HepG2 (cell line): Measurements from ENCODE around the gene PCIF1. TPM values are rescaled to one million over a fixed set of nuclear protein-coding genes. Genes with fewer than 3 reads are reported as not detected.

Experiments used
- ARNTL ChIP-seq: sonication (generic); formaldehyde crosslinking; IDR thresholded peaks from 2 replicates; pipeline ENCODE4 v1.4.0; 2020; ENCODE audit warnings: mild to moderate bottlenecking, missing genetic modification reagents
- EHMT2 ChIP-seq: fragments of 200-600 bp; sonication (generic); IDR thresholded peaks from 2 replicates; pipeline ENCODE4 v1.7.0; 2017; ENCODE audit warnings: antibody characterized with exemption, low read depth, low read length, borderline replicate concordance
- KLF15 ChIP-seq: sonication (generic); formaldehyde crosslinking; IDR thresholded peaks from 2 replicates; pipeline ENCODE4 v1.8.1; 2023; ENCODE audit warnings: borderline replicate concordance, mild to moderate bottlenecking, inconsistent platforms, missing genetic modification reagents, mixed read lengths
- KMT2B ChIP-seq: IDR thresholded peaks from 2 replicates; pipeline ENCODE4 v1.6.1; 2016; ENCODE audit warnings: missing genetic modification reagents, missing compliant biosample characterization
- LCORL ChIP-seq, 2 experiments: fragments of 450-650 bp in 1 of 2; sonication (generic) in 1 of 2; formaldehyde crosslinking in 1 of 2; IDR thresholded peaks; 2 replicates each; pipeline versions ENCODE4 v1.5.0 to v1.6.1; 2017 to 2020; ENCODE audit warnings: antibody characterized with exemption in 1 of 2, missing genetic modification reagents in 1 of 2
- PHF8 ChIP-seq: sonication (generic); formaldehyde crosslinking; IDR thresholded peaks from 2 replicates; pipeline ENCODE4 v1.5.0; 2020; ENCODE audit warnings: missing genetic modification reagents
- PITX1 ChIP-seq: sonication (generic); formaldehyde crosslinking; IDR thresholded peaks from 2 replicates; pipeline ENCODE4 v1.5.1; 2020; ENCODE audit warnings: mild to moderate bottlenecking, missing genetic modification reagents
- TRIM24 ChIP-seq: sonication (generic); formaldehyde crosslinking; IDR thresholded peaks from 2 replicates; pipeline ENCODE4 v1.8.0; 2022; ENCODE audit warnings: mild to moderate bottlenecking, missing genetic modification reagents
- XBP1 ChIP-seq: sonication (generic); formaldehyde crosslinking; IDR thresholded peaks from 2 replicates; pipeline ENCODE4 v1.5.0; 2020; ENCODE audit warnings: missing genetic modification reagents
- ZNF10 ChIP-seq: sonication (generic); formaldehyde crosslinking; IDR thresholded peaks from 2 replicates; pipeline ENCODE4 v1.4.0; 2020; ENCODE audit warnings: mild to moderate bottlenecking, low read depth, missing genetic modification reagents, borderline replicate concordance
- ZNF232 ChIP-seq: sonication (generic); formaldehyde crosslinking; IDR thresholded peaks from 2 replicates; pipeline ENCODE4 v1.4.0; 2020; ENCODE audit warnings: missing genetic modification reagents, borderline replicate concordance
- ZNF263 ChIP-seq: sonication (generic); formaldehyde crosslinking; IDR thresholded peaks from 2 replicates; pipeline ENCODE4 v1.4.0; 2020; ENCODE audit warnings: missing genetic modification reagents
- ZNF329 ChIP-seq: sonication (generic); formaldehyde crosslinking; IDR thresholded peaks from 2 replicates; pipeline ENCODE4 v1.9.0; 2021; ENCODE audit warnings: low read depth, mild to moderate bottlenecking, missing genetic modification reagents
- ZNF432 ChIP-seq: sonication (generic); formaldehyde crosslinking; IDR thresholded peaks from 2 replicates; pipeline ENCODE4 v1.5.0; 2020; ENCODE audit warnings: missing genetic modification reagents, mild to moderate bottlenecking, borderline replicate concordance
- ZNF569 ChIP-seq: sonication (generic); formaldehyde crosslinking; IDR thresholded peaks from 2 replicates; pipeline ENCODE4 v1.5.0; 2020; ENCODE audit warnings: mild to moderate bottlenecking, missing genetic modification reagents, moderate library complexity, borderline replicate concordance
- ZNF652 ChIP-seq: IDR thresholded peaks from 2 replicates; pipeline ENCODE4 v1.6.1; 2016; ENCODE audit warnings: low read depth, borderline replicate concordance
- ZNF766 ChIP-seq: sonication (generic); formaldehyde crosslinking; IDR thresholded peaks from 2 replicates; pipeline ENCODE4 v1.5.0; 2020; ENCODE audit warnings: missing genetic modification reagents, borderline replicate concordance
- ZNF883 ChIP-seq: sonication (generic); formaldehyde crosslinking; IDR thresholded peaks from 2 replicates; pipeline ENCODE4 v1.5.1; 2020; ENCODE audit warnings: mild to moderate bottlenecking, missing genetic modification reagents; ENCODE audit errors: not compliant biosample characterization
- polyA plus RNA-seq, 8 experiments: library from polyadenylated mRNA; depleted of rRNA in 3 of 8; stranded (reverse) in 7 of 8; unstranded in 1 of 8; fragments of >200 nt; fragmentation: Illumina TruSeq in 4 of 8; extraction: Trizol in 4 of 8; gene quantifications; 2 replicates each; pipeline versions ENCODE4 v1.2.1 to v1.2.3, GENCODE V29; 2011 to 2016; ENCODE audit warnings: low read depth in 4 of 8, missing spikeins in 1 of 8, mixed read lengths in 1 of 8; ENCODE audit not compliant: insufficient read depth in 1 of 8
- total RNA-seq, 5 experiments: library from RNA; depleted of rRNA; stranded (reverse); fragments of >200 nt; fragmentation: Illumina TruSeq; extraction: Trizol; gene quantifications; 2 replicates each; pipeline ENCODE4 v1.2.3, GENCODE V29; 2016; ENCODE audit warnings: low read depth in 1 of 5
- TF ChIP-seq, protein P1 (sequence below): sonication (generic); formaldehyde crosslinking; IDR thresholded peaks from 2 replicates; pipeline ENCODE4 v1.4.0; 2020; ENCODE audit warnings: missing genetic modification reagents
- TF ChIP-seq, protein P2 (sequence below): sonication (generic); formaldehyde crosslinking; IDR thresholded peaks from 2 replicates; pipeline ENCODE4 v1.8.0; 2022; ENCODE audit warnings: missing genetic modification reagents, mild to moderate bottlenecking, inconsistent platforms, borderline replicate concordance
- TF ChIP-seq, protein P3 (sequence below): sonication (generic); formaldehyde crosslinking; IDR thresholded peaks from 2 replicates; pipeline ENCODE4 v1.8.0; 2023; ENCODE audit warnings: mild to moderate bottlenecking, missing genetic modification reagents
- TF ChIP-seq, protein P4 (sequence below): sonication (generic); formaldehyde crosslinking; IDR thresholded peaks from 2 replicates; pipeline ENCODE4 v1.8.1; 2023; ENCODE audit warnings: mild to moderate bottlenecking, inconsistent platforms, moderate library complexity, missing genetic modification reagents, borderline replicate concordance

PCIF1 gene
- total and polyA plus RNA-seq, 2 of the 13 experiments (the other 11 are each of a cell fraction or from before 2014, with no cell fraction given), result 20.9 to 24.4 TPM

DNA sequence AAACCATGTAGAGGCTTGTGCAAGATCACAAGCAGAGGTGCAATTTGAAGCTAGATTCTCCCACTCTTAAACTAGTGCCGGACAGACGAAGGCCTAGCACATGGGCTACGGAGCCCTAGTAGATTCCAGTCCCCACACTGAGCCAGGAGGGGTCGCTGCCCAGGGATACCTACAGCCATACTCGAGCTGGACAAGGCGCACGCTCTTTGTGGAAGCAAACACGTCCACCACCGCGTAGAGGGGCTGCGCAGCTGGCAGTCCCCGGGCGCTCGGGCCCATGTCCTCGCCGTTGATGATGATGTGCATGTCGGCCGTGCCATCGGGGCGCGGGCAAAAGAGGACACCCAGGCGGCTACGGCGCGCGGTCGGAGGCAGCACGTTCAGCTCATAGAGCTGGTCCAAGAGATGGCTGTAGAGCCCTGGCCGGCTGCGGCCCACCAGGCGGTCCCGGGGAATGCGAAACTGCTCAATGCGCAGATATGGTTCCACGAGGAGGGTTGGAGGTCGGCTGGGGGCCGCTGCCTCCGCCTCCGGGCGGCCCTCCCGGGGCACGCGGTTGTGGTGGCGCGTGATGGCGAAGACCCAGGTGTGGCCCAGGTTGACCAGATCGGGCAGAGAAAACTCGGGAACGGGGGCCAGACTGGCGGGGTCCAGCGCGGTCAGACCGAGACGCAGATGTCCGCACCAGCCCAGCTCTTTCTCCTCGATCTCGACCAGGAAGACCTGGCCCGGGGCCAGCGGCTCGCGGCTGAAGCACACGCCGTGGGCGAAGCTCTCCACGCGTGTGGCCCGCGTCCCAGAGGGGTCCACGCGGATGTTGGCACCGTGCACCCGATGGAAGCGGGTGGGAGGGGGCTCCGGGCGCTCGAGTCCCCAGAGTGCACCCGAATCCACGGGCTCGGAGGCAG is 44.2 kb upstream of the PCIF1 start (continued):
- TF ChIP-seq, protein P1, sequence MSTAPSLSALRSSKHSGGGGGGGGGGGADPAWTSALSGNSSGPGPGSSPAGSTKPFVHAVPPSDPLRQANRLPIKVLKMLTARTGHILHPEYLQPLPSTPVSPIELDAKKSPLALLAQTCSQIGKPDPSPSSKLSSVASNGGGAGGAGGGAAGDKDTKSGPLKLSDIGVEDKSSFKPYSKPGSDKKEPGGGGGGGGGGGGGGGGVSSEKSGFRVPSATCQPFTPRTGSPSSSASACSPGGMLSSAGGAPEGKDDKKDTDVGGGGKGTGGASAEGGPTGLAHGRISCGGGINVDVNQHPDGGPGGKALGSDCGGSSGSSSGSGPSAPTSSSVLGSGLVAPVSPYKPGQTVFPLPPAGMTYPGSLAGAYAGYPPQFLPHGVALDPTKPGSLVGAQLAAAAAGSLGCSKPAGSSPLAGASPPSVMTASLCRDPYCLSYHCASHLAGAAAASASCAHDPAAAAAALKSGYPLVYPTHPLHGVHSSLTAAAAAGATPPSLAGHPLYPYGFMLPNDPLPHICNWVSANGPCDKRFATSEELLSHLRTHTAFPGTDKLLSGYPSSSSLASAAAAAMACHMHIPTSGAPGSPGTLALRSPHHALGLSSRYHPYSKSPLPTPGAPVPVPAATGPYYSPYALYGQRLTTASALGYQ (CRISPR knock-in tag), result no peak
- TF ChIP-seq PHF8 (CRISPR knock-in tag) (peak; percentile 75), ZNF652 (CRISPR knock-in tag) (0 out of 2 replicates have a peak, but pooled peaks have one; percentile 20), ZNF569 (CRISPR knock-in tag) (no peak; the same call in 1 of the 2 replicates), TRIM24 (CRISPR knock-in tag) (no peak), KMT2B (peak; percentile 75), ARNTL (CRISPR knock-in tag) (no peak), KLF15 (peak; percentile 64; the same call in 1 of the 2 replicates), ZNF232 (CRISPR knock-in tag) (peak; percentile 83; the same call in 1 of the 2 replicates), ZNF10 (no peak), ZNF883 (CRISPR knock-in tag) (peak; percentile 94), XBP1 (CRISPR knock-in tag) (no peak), PITX1 (CRISPR knock-in tag) (no peak; the same call in 1 of the 2 replicates), EHMT2 (no peak), ZNF766 (CRISPR knock-in tag) (no peak; the same call in 1 of the 2 replicates), ZNF432 (CRISPR knock-in tag) (0 out of 2 replicates have a peak, but pooled peaks have one; percentile 2), LCORL (IDR thresholded peaks at IDR 0.05) (no peak), LCORL (CRISPR knock-in tag; IDR thresholded peaks at IDR 0.05) (no peak), ZNF263 (CRISPR knock-in tag) (peak; percentile 55), ZNF329 (CRISPR knock-in tag) (0 out of 2 replicates have a peak, but pooled peaks have one; percentile 23)
- TF ChIP-seq, protein P2, sequence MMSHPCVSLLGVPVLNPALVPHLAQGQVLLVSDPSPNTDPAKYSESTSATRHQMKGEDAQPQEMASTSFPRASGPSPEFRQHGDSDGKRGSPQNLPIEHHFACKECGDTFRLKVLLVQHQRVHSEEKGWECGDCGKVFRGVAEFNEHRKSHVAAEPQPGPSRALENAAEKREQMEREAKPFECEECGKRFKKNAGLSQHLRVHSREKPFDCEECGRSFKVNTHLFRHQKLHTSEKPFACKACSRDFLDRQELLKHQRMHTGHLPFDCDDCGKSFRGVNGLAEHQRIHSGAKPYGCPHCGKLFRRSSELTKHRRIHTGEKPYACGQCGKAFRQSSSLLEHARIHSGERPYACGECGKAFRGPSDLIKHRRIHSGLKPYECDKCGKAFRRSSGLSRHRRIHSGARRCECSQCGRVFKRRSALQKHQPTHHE (CRISPR knock-in tag), result peak; percentile 82; the same call in 1 of the 2 replicates
- TF ChIP-seq, protein P3, sequence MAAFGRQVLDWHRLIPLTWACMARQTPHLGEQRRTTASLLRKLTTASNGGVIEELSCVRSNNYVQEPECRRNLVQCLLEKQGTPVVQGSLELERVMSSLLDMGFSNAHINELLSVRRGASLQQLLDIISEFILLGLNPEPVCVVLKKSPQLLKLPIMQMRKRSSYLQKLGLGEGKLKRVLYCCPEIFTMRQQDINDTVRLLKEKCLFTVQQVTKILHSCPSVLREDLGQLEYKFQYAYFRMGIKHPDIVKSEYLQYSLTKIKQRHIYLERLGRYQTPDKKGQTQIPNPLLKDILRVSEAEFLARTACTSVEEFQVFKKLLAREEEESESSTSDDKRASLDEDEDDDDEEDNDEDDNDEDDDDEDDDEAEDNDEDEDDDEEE (CRISPR knock-in tag), result 0 out of 2 replicates have a peak, but pooled peaks have one; percentile 26
- TF ChIP-seq, protein P4, sequence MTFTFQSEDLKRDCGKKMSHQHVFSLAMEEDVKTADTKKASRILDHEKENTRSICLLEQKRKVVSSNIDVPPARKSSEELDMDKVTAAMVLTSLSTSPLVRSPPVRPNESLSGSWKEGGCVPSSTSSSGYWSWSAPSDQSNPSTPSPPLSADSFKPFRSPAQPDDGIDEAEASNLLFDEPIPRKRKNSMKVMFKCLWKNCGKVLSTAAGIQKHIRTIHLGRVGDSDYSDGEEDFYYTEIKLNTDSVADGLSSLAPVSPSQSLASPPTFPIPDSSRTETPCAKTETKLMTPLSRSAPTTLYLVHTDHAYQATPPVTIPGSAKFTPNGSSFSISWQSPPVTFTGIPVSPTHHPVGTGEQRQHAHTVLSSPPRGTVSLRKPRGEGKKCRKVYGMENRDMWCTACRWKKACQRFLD (CRISPR knock-in tag), result peak; percentile 37; the same call in 1 of the 2 replicates
